Measurements from ENCODE around the gene IGDCC3.
"Not testable (repeated sequence)": the region's sequence is repeated elsewhere in the genome, so short reads cannot be mapped to it uniquely, and the experiment has no call there.

IGDCC3 gene

DNA sequence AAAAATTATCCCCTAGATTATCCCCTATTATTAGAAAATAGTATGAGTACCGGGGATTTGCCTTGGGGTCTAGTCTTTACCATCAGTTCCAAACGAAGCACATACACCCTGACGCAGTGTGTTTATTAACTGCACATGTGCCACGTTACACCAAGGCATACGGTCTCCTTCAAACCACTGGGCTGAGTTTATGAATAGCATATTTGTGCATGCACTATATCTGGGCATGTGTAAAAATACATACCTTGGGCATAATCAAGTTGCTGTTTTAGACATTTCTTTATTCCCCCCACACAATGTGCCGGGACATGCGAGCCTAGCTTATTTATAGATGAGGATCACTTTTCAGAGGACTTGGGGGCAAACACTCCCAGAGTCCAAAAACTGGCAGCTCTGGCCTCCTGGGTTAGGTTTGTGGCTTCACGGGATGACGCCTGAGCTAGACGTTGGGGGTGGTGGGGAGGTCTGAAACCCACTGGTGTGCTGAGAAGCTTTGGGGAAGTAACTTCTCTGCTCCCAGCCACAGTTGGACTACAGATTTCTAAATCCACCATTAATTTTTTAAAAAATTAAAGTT lies 28.7 kb upstream of the IGDCC3 start:
- DNase-seq (ENCODE audit: low spot score): no peak

- no peak for DNase-seq (ENCODE audit: low spot score)
These were observed 28.1 kb upstream of the IGDCC3 start for GRCh38 chr15:65405791-65406423.

DNA sequence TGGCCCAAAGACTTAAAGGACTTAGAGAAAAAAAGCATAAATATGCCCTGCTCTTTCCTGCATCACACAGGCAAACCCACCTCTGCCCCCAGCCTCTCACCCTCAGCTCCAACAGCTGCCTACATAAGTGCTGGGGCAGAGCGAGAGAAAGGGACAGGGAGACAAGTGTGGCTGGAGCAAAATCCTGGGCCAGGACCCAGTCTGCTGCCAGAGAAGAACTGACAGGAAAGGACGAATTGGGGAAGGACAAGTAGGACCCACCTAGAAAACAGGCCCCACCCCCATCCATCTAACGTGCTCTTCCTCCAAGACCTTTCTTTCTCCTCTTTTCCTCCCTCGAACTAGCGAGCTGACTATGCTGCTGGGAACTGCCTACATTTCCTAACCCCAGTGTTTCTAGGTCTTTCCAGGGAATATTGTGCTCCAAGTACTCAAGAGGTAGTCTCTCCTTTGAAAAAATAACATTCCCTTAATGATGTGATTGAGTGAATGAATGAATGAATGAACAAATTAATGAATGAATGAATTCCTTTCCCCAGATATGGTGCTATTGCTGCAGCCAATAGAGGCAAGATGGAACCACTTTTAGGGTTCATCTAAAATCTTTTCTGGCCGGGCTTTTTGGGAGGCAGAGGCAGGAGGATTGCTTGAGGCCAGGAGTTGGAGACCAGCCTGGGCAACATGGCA lies 26.5 kb upstream of the IGDCC3 start:
- no peak for DNase-seq (ENCODE audit: low spot score)

GRCh38 chr15:65402961-65403360 lies 25.2 kb upstream of the IGDCC3 start:
- DNase-seq (ENCODE audit: low spot score): no peak

- no peak for DNase-seq (ENCODE audit: low spot score)
These were observed 23.9 kb upstream of the IGDCC3 start for GRCh38 chr15:65401611-65402240.

DNA sequence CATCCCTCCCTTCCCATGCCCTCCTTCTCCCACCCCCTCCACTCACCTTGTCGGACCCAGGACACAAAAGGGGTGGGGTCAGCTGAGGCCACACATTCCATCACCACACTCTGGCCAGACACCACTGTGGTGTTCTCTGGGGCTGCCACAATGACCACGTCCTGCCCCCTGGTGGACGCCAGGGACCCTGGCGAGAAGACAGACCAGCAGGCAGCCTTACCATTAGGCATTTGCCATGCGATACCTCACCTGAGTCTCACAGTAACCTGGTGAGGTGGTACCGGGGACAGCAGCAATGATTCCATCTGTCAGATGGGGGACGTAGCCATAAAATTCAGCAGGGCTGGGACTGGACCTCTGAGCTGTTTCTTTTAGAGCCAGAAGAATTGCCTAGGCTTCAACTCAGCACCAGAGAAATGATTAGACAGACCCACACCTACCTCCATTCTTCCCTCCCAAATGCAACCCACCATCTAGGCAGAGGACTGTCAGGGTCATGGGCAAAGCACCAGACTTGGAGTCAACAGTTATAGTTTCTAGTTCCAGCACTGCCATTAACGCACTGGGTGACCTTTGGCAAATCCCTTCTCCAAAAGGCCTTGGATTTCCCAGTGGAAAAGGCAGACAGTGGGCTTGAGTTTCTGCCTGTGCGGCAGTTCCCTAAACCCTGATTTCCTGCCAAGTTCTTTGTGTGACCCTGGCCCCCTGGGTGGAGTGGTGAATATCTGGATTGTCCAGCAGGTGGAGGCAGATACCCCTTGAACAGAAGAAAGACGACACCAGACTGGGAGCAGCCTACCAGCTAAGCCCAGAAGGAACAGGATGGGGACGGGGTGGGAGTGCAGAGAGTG lies 23.2 kb upstream of the IGDCC3 start:
- peak; percentile 81 for DNase-seq (ENCODE audit: low spot score)

GRCh38 chr15:65399997-65400396 lies 22.2 kb upstream of the IGDCC3 start:
- DNase-seq (ENCODE audit: low spot score): no peak

DNA sequence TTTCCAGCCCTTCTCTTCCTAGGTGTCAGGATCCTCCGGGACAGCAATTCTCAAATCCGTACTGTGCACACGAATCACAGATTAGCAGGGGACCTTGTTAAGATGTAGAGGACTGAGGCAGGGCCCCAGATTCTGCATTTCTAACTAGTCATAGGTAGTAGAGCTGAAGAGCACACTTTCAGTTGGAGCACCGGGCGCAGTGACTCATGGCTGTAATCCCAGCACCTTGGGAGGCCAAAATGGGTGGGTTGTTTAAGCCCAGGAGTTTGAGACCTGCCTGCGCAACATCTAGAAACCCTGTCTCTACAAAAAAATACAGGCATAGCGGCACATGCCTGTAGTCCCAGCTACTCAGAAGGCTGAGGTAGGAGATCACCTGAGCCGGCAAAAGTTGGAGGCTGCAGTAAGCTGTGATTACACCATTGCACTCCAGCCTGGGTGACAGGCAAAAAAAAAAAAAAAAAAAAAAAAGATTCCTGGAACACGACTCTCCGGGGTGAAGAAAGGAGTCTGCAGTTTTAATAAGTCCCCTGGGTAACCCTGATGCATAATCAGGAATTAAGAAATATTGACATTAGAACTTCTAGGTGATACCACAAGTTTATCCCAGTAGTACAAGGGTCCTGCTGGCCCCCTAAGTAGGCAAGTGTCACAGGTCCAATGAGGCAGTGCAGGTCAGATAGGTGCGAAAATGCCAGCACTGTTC lies 21.4 kb upstream of the IGDCC3 start:
- no peak for DNase-seq (ENCODE audit: low spot score)

GRCh38 chr15:65398486-65398885 lies 20.7 kb upstream of the IGDCC3 start:
- not testable (repeated sequence) for DNase-seq (ENCODE audit: low spot score)

- no peak for DNase-seq (ENCODE audit: low spot score)
These were observed 19.1 kb upstream of the IGDCC3 start for GRCh38 chr15:65396965-65397317.

- no peak for DNase-seq (ENCODE audit: low spot score)
These were observed 18.6 kb upstream of the IGDCC3 start for GRCh38 chr15:65396283-65396964.

- no peak for DNase-seq (ENCODE audit: low spot score)
These were observed 17.9 kb upstream of the IGDCC3 start for GRCh38 chr15:65395567-65396202.

DNA sequence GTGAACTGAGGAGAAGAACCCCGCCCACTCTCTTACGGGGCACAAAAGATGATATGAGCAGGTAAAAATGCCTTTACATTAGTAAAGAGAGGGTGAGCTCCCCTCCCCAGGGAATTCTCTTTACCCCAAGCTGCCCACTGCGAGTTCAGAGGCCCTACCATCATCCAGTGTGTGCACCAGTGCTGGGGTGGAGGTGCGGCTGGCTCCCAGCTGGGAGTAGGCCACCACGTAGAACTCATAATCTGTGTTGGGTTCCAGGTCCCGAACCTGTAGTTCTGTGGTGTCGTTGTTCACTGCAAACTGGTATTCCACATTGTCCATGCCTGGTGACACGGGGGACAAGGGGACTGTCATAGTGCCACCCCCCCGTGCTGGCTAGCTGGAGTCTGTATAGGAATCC lies 17.1 kb upstream of the IGDCC3 start:
- DNase-seq (ENCODE audit: low spot score): no peak

DNA sequence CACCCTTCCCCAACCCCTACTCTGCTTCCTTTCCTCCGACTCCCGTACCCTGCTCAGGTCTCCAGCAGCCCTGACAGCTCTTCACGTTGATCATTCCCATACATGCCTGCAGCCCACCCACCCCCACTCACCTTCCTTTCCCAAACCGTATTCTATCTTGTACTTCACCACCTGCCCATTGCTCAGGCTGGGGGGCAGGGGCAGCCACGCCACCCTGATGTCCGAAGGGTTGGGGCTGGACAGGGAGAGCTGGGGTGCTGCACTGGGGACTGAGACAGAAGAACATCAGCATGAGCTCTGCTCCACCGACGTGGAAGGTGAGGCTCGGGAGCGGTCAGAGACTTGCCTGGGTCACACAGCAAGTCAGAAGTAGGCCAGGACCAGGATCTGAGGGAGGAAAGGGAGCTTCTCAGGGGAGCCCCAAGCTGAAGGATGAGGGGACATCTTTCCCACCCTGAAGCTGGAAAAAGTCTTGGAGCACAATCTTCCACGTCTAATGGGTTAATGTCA lies 16.5 kb upstream of the IGDCC3 start:
- DNase-seq (ENCODE audit: low spot score): no peak

DNA sequence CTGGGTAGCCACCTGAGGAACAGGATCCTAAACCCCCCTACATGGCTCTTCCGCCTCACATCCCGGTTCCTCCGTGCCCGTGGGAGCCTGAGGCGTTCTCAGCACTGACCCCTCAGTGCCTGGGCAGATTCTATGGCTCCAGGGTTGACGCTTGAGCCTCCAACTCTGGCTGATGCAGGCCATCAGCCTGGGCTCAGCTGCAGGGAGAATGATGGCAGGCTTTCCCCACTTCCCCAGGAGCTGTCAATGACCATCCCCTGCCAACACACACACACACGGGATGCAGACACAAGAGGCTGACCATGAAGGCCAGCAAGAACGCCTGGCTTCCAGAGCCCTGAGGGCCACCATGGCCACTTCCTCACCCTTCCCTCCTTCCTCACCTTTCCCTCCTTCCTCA lies 15.8 kb upstream of the IGDCC3 start:
- no peak for DNase-seq (ENCODE audit: low spot score)

GRCh38 chr15:65393091-65393490 lies 15.3 kb upstream of the IGDCC3 start:
- DNase-seq (ENCODE audit: low spot score): no peak

GRCh38 chr15:65392368-65392767 lies 14.6 kb upstream of the IGDCC3 start:
- no peak for DNase-seq (ENCODE audit: low spot score)

DNA sequence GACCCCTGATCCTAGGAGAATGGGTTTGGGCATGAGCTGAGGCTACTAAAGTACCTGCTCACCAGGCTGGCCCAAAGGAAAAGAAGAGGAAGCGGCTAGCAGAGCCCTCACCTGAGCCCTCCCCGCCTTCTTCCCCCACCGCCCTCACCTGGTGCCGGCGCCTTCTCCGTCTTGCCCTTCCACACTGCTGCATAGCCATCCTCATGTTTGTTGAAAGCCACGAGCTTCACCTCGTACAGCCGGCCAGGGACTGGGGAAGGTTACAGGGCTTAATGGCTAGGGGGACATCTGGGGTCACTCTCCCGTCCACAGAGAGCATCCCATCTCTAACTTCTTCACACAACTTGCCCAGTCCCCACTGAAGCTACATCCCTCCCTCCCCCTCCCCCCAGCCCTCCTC lies 13.9 kb upstream of the IGDCC3 start:
- DNase-seq (ENCODE audit: low spot score): no peak

DNA sequence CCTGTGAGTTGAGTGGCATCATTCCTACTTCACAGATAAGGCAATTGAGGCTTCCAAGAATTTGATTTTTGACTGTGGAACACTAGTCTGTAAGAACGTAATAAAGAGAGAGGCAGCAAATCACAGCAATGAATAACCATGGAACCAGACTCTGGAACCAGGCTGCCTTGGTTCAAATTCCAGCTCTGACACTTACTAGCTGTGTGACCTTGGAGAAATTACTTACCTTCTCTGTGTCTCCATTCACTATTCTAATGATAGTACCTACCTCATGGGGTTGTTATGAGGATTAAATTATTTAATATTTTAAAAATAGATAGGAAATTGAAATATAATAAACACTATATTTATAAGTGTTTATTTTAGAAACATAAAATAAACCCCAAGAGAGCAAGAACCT lies 12.6 kb upstream of the IGDCC3 start:
- DNase-seq (ENCODE audit: low spot score): no peak

DNA sequence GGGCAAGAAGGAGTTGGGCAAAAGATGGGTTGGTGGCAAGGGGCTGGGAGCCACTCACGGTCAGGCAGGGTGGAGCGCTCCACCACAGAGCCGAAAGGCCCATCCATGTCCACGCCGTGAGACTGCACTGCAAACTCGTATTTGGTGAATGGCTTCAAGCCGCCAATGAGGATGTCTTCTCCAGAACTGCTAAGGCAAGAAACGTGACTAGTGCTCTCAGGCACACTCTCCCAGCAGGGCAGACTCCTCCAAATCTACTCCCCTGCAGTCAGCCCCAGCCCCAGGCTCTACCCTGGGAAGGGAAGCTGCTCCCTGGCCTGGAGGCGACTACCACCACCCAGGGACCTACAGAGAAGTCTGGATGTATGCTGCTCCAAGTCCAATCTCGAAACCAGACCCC lies 11.4 kb upstream of the IGDCC3 start:
- DNase-seq (ENCODE audit: low spot score): no peak
